PC-3 (cell line): ENCODE measurements around the gene IGLL1.

Source experiments
- CTCF ChIP-seq: fragments of 300-600 bp; sonication (generic); conservative IDR thresholded peaks from 2 replicates; pipeline ENCODE4 v1.5.1; 2017; ENCODE audit warnings: antibody characterized with exemption, low read depth, mild to moderate bottlenecking, low read length
- EZH2 ChIP-seq: fragments of 300-600 bp; sonication (generic); IDR thresholded peaks from one replicate; pipeline ENCODE4 v1.6.1; 2017; ENCODE audit warnings: antibody characterized with exemption, mild to moderate bottlenecking, low read length; ENCODE audit not compliant: unreplicated experiment
- EZH2phosphoT487 ChIP-seq: fragments of 300-600 bp; sonication (generic); IDR thresholded peaks from 2 replicates; pipeline ENCODE4 v1.6.1; 2018; ENCODE audit warnings: mild to moderate bottlenecking, antibody characterized with exemption, low read length, borderline replicate concordance

- TF ChIP-seq CTCF (no peak), EZH2 (no peak), EZH2phosphoT487 (no peak)
Measured at GRCh38 chr22:23524226-23524625, 55.9 kb downstream of the IGLL1 start.
